SK-N-SH treated with all-trans-retinoic acid at 6 μM for 48 hours (cell line): Measurements from ENCODE around the gene FANCC.

Experiments used
- ATAC-seq: fragments of 200-7000 bp; cut with Tn5 transposase; 3 replicates; pipeline ENCODE4 v1.9.1; 2020; ENCODE audit warnings: mild to moderate bottlenecking, moderate library complexity
- ARNTL ChIP-seq: fragments of 450-650 bp; formaldehyde crosslinking; IDR thresholded peaks from 2 replicates; pipeline ENCODE4 v1.5.0; 2020; ENCODE audit warnings: low read depth, mild to moderate bottlenecking, moderate library complexity, borderline replicate concordance
- BACH2 ChIP-seq: fragments of 250-450 bp; sonication (Bioruptor Pico); IDR thresholded peaks from 2 replicates; pipeline ENCODE4 v1.9.0; 2021; ENCODE audit warnings: mild to moderate bottlenecking, borderline replicate concordance
- CREB5 ChIP-seq: fragments of 250-450 bp; sonication (Bioruptor Pico); IDR thresholded peaks from 2 replicates; pipeline ENCODE4 v1.5.1; 2020; ENCODE audit warnings: low read depth, mild to moderate bottlenecking, moderate library complexity
- CSDC2 ChIP-seq: fragments of 250-450 bp; sonication (Bioruptor Pico); IDR thresholded peaks from 2 replicates; pipeline ENCODE4 v1.5.0; 2020; ENCODE audit warnings: mild to moderate bottlenecking, moderate library complexity
- CSRNP3 ChIP-seq: fragments of 250-450 bp; sonication (Bioruptor Pico); IDR thresholded peaks from 2 replicates; pipeline ENCODE4 v1.5.1; 2021; ENCODE audit warnings: mild to moderate bottlenecking, moderate library complexity
- ESRRG ChIP-seq: fragments of 250-450 bp; sonication (Bioruptor Pico); IDR thresholded peaks from 2 replicates; pipeline ENCODE4 v1.6.1; 2021; ENCODE audit warnings: mild to moderate bottlenecking
- GLIS3 ChIP-seq: fragments of 250-450 bp; sonication (Bioruptor Pico); IDR thresholded peaks from 2 replicates; pipeline ENCODE4 v1.5.0; 2020; ENCODE audit warnings: mild to moderate bottlenecking, moderate library complexity
- ISL1 ChIP-seq: fragments of 250-450 bp; sonication (Bioruptor Pico); IDR thresholded peaks from 2 replicates; pipeline ENCODE4 v2.1.2; 2022; ENCODE audit warnings: mild to moderate bottlenecking, moderate library complexity
- OSR1 ChIP-seq: fragments of 250-450 bp; sonication (Bioruptor Pico); IDR thresholded peaks from 2 replicates; pipeline ENCODE4 v1.8.0; 2022; ENCODE audit warnings: moderate library complexity, mild to moderate bottlenecking, inconsistent platforms
- PATZ1 ChIP-seq: fragments of 250-450 bp; sonication (Bioruptor Pico); IDR thresholded peaks from 2 replicates; pipeline ENCODE4 v1.8.0; 2020; ENCODE audit warnings: mild to moderate bottlenecking, moderate library complexity, borderline replicate concordance
- POU6F1 ChIP-seq: fragments of 250-450 bp; sonication (Bioruptor Pico); IDR thresholded peaks from 2 replicates; pipeline ENCODE4 v1.8.0; 2021; ENCODE audit warnings: low read depth, mild to moderate bottlenecking, moderate library complexity, borderline replicate concordance
- RARB ChIP-seq: fragments of 250-450 bp; sonication (Bioruptor Pico); IDR thresholded peaks from 2 replicates; pipeline ENCODE4 v1.8.0; 2021; ENCODE audit warnings: mild to moderate bottlenecking, moderate library complexity
- SNAI2 ChIP-seq: fragments of 250-450 bp; sonication (Bioruptor Pico); IDR thresholded peaks from 2 replicates; pipeline ENCODE4 v1.5.0; 2020; ENCODE audit warnings: mild to moderate bottlenecking, moderate library complexity
- TCF4 ChIP-seq: fragments of 250-450 bp; sonication (Bioruptor Pico); IDR thresholded peaks from 2 replicates; pipeline ENCODE4 v1.8.0; 2021; ENCODE audit warnings: mild to moderate bottlenecking, moderate library complexity, borderline replicate concordance
- TOX ChIP-seq: fragments of 250-450 bp; sonication (Bioruptor Pico); IDR thresholded peaks from 2 replicates; pipeline ENCODE4 v1.8.0; 2021; ENCODE audit warnings: mild to moderate bottlenecking, moderate library complexity, borderline replicate concordance
- ZC3H10 ChIP-seq: fragments of 250-450 bp; sonication (Bioruptor Pico); IDR thresholded peaks from 2 replicates; pipeline ENCODE4 v1.5.1; 2021; ENCODE audit warnings: mild to moderate bottlenecking, moderate library complexity
- ZFP3 ChIP-seq: fragments of 250-450 bp; sonication (Bioruptor Pico); IDR thresholded peaks from 2 replicates; pipeline ENCODE4 v1.5.0; 2020; ENCODE audit warnings: mild to moderate bottlenecking, moderate library complexity
- ZFP30 ChIP-seq: fragments of 450-650 bp; formaldehyde crosslinking; IDR thresholded peaks from 2 replicates; pipeline ENCODE4 v1.5.0; 2022; ENCODE audit warnings: mild to moderate bottlenecking, moderate library complexity
- ZNF565 ChIP-seq: fragments of 450-650 bp; formaldehyde crosslinking; conservative IDR thresholded peaks from 2 replicates; pipeline ENCODE4 v1.5.0; 2020; ENCODE audit warnings: low read depth, mild to moderate bottlenecking, moderate library complexity
- ZNF70 ChIP-seq: fragments of 450-650 bp; formaldehyde crosslinking; IDR thresholded peaks from 2 replicates; pipeline ENCODE4 v1.5.0; 2020; ENCODE audit warnings: mild to moderate bottlenecking, moderate library complexity
- ZNF8 ChIP-seq: fragments of 450-650 bp; formaldehyde crosslinking; IDR thresholded peaks from 2 replicates; pipeline ENCODE4 v1.5.0; 2020; ENCODE audit warnings: mild to moderate bottlenecking, moderate library complexity

Gene FANCC

GRCh38 chr9:95061916-95062595, 255.5 kb downstream of the FANCC start:
- TF ChIP-seq ZFP30 (CRISPR knock-in tag) (no peak), CSDC2 (CRISPR knock-in tag) (no peak), CREB5 (CRISPR knock-in tag) (no peak), TOX (CRISPR knock-in tag) (no peak), ZNF8 (CRISPR knock-in tag) (no peak), RARB (CRISPR knock-in tag) (no peak), PATZ1 (CRISPR knock-in tag) (no peak), CSRNP3 (no peak), ZC3H10 (CRISPR knock-in tag) (no peak), BACH2 (no peak), ZNF565 (no peak), ESRRG (CRISPR knock-in tag) (no peak), OSR1 (CRISPR knock-in tag) (no peak), ISL1 (no peak)
- no peak for ATAC-seq

GRCh38 chr9:95060916-95061315, 256.6 kb downstream of the FANCC start:
- no peak for ATAC-seq
- TF ChIP-seq GLIS3 (CRISPR knock-in tag), result no peak

GRCh38 chr9:95060234-95060633, 257.3 kb downstream of the FANCC start:
- no peak for TF ChIP-seq ARNTL (CRISPR knock-in tag)
- no peak for TF ChIP-seq CREB5 (CRISPR knock-in tag)
- TF ChIP-seq TOX (CRISPR knock-in tag), result no peak
- no peak for TF ChIP-seq CSDC2 (CRISPR knock-in tag)
- TF ChIP-seq POU6F1, result no peak
- no peak for TF ChIP-seq GLIS3 (CRISPR knock-in tag)
- no peak for TF ChIP-seq ZFP3 (CRISPR knock-in tag)
- no peak for TF ChIP-seq ESRRG (CRISPR knock-in tag)
- TF ChIP-seq OSR1 (CRISPR knock-in tag), result no peak
- no peak for TF ChIP-seq TCF4 (CRISPR knock-in tag)
- TF ChIP-seq ZNF565, result no peak
- TF ChIP-seq, all 23 proteins: peak for 0
- no peak for ATAC-seq

GRCh38 chr9:95058795-95059386, 258.6 kb downstream of the FANCC start:
- peak; percentile 3; the same call in 1 of the 3 replicates for ATAC-seq
- TF ChIP-seq ZNF8 (CRISPR knock-in tag) (no peak), RARB (CRISPR knock-in tag) (no peak), CSDC2 (CRISPR knock-in tag) (no peak), ESRRG (CRISPR knock-in tag) (no peak), TOX (CRISPR knock-in tag) (no peak), ZC3H10 (CRISPR knock-in tag) (no peak), PATZ1 (CRISPR knock-in tag) (no peak), SNAI2 (CRISPR knock-in tag) (no peak), ZNF565 (no peak), ZNF70 (CRISPR knock-in tag) (no peak), ZFP3 (CRISPR knock-in tag) (no peak), ZFP30 (CRISPR knock-in tag) (no peak), CREB5 (CRISPR knock-in tag) (no peak), TCF4 (CRISPR knock-in tag) (no peak), ARNTL (CRISPR knock-in tag) (no peak), ISL1 (no peak), BACH2 (no peak)
